ENCODE measurements around the gene CDH4.

DNA sequence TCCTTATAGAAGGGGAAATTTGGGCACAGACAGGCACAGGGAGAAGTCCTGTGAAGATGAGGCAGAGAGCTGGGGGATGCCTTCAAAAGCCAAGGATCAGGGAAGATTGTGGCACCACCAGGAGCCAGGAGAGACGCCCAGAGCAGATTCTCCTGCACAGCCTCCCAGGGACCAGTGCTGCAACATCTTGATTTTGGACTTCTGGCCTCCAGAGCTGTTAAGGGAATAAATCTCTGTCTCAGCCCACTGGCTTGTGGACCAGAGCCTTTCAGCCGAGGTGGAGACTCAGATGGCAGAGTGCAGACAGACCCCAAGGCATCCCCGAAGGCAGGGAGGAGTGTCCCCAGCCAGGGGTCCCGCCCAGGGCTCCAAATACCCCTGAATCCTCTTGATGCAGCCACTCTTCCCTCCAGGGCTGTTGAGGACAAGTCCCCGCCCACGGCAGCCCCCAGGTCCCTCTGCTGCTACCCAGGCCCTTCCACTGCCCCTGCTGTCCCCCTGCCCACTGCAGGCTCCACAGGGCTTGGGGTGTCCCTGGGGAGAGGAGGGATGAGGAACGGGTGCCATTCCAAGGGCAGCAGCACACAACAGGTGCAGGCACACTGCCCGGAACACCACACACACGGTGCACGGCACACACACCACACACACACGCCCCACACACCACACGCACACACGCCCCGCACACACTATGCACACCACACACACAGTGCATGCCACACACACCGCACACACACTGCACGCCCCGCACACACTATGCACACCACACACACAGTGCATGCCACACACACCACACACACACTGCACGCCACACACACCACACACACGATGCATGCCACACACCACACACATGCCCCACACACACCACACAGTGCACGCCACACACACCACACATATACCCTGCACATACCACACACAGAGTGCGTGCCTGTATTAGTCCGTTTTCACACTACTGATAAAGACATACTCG, 502.2 kb downstream of the CDH4 start:
- TF ChIP-seq, protein P1, sequence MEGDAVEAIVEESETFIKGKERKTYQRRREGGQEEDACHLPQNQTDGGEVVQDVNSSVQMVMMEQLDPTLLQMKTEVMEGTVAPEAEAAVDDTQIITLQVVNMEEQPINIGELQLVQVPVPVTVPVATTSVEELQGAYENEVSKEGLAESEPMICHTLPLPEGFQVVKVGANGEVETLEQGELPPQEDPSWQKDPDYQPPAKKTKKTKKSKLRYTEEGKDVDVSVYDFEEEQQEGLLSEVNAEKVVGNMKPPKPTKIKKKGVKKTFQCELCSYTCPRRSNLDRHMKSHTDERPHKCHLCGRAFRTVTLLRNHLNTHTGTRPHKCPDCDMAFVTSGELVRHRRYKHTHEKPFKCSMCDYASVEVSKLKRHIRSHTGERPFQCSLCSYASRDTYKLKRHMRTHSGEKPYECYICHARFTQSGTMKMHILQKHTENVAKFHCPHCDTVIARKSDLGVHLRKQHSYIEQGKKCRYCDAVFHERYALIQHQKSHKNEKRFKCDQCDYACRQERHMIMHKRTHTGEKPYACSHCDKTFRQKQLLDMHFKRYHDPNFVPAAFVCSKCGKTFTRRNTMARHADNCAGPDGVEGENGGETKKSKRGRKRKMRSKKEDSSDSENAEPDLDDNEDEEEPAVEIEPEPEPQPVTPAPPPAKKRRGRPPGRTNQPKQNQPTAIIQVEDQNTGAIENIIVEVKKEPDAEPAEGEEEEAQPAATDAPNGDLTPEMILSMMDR (IDR thresholded peaks at IDR 0.05), result no peak
- TF ChIP-seq RORB (CRISPR knock-in tag; IDR thresholded peaks at IDR 0.05) (no peak), ZNF138 (CRISPR knock-in tag; conservative IDR thresholded peaks at IDR 0.05) (no peak), CREM (CRISPR knock-in tag; IDR thresholded peaks at IDR 0.05) (no peak), ELF4 (CRISPR knock-in tag; IDR thresholded peaks at IDR 0.05; ENCODE audit: low read depth) (no peak), ETV6 (CRISPR knock-in tag; IDR thresholded peaks at IDR 0.05) (no peak)
- TF ChIP-seq, protein P2, sequence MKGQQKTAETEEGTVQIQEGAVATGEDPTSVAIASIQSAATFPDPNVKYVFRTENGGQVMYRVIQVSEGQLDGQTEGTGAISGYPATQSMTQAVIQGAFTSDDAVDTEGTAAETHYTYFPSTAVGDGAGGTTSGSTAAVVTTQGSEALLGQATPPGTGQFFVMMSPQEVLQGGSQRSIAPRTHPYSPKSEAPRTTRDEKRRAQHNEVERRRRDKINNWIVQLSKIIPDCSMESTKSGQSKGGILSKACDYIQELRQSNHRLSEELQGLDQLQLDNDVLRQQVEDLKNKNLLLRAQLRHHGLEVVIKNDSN (CRISPR knock-in tag; IDR thresholded peaks at IDR 0.05), result no peak
